PFSK-1 (cell line): Measurements from ENCODE around the gene PIP5KL1.

ENCODE experiments used
- FOXP2 ChIP-seq: optimal IDR thresholded peaks from 2 replicates; pipeline ENCODE3; 2011; ENCODE audit warnings: borderline replicate concordance, control low read depth, inconsistent platforms; ENCODE audit not compliant: insufficient read depth; ENCODE audit errors: extremely low read length, extremely low read depth
- POLR2AphosphoS5 ChIP-seq: IDR thresholded peaks from 2 replicates; pipeline ENCODE4 v1.6.1; 2012; ENCODE audit warnings: low read depth, mild to moderate bottlenecking, control low read depth, low read length, moderate library complexity
- SIN3A ChIP-seq: IDR thresholded peaks from 2 replicates; pipeline ENCODE4 v1.6.1; 2012; ENCODE audit warnings: mild to moderate bottlenecking, low read length, moderate library complexity, borderline replicate concordance; ENCODE audit not compliant: insufficient read depth
- TAF1 ChIP-seq: IDR thresholded peaks from 2 replicates; pipeline ENCODE4 v1.6.1; 2012; ENCODE audit warnings: low read length, control low read depth, borderline replicate concordance; ENCODE audit not compliant: insufficient read depth
- TF ChIP-seq, protein P1 (sequence below), 2 experiments: IDR thresholded peaks; 2 replicates each; pipeline versions ENCODE4 v1.6.1 to v1.8.0; 2011 to 2012; ENCODE audit warnings: low read depth in 2 of 2, low read length in 2 of 2, control low read depth in 1 of 2, inconsistent platforms in 1 of 2, mild to moderate bottlenecking in 1 of 2, moderate library complexity in 1 of 2; ENCODE audit not compliant: insufficient read depth in 1 of 2

PIP5KL1 gene

DNA sequence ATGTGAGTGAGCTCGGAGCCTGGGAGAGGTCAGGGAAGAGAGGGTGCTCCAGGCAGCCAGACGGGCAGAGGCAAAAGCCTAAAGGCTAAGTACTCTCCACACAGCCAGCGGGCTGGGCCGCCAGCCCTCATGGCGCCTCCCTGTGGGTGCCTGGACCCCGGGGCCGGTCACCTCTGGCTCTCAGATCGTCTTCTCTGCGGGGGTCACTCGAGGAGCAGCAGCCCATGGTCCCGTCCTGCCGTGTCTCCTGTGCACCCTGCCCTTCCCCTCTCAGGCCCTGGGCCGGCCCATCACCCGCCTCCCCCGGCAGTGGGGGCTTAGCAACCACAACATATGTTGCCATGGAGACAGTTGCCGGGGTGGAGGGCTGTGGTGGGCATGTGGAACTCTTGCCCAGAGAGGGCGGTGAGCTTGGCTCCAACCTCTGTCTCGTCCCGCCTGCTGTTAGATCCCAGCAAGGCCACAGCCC lies 57.3 kb downstream of the PIP5KL1 start:
- TF ChIP-seq SIN3A (no peak), POLR2AphosphoS5 (no peak), TAF1 (no peak), FOXP2 (no peak)
- TF ChIP-seq, protein P1, sequence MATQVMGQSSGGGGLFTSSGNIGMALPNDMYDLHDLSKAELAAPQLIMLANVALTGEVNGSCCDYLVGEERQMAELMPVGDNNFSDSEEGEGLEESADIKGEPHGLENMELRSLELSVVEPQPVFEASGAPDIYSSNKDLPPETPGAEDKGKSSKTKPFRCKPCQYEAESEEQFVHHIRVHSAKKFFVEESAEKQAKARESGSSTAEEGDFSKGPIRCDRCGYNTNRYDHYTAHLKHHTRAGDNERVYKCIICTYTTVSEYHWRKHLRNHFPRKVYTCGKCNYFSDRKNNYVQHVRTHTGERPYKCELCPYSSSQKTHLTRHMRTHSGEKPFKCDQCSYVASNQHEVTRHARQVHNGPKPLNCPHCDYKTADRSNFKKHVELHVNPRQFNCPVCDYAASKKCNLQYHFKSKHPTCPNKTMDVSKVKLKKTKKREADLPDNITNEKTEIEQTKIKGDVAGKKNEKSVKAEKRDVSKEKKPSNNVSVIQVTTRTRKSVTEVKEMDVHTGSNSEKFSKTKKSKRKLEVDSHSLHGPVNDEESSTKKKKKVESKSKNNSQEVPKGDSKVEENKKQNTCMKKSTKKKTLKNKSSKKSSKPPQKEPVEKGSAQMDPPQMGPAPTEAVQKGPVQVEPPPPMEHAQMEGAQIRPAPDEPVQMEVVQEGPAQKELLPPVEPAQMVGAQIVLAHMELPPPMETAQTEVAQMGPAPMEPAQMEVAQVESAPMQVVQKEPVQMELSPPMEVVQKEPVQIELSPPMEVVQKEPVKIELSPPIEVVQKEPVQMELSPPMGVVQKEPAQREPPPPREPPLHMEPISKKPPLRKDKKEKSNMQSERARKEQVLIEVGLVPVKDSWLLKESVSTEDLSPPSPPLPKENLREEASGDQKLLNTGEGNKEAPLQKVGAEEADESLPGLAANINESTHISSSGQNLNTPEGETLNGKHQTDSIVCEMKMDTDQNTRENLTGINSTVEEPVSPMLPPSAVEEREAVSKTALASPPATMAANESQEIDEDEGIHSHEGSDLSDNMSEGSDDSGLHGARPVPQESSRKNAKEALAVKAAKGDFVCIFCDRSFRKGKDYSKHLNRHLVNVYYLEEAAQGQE (IDR thresholded peaks at IDR 0.05; ENCODE audit: insufficient read depth in 1 of 2, low read depth in 2 of 2, low read length in 2 of 2): no peak

DNA sequence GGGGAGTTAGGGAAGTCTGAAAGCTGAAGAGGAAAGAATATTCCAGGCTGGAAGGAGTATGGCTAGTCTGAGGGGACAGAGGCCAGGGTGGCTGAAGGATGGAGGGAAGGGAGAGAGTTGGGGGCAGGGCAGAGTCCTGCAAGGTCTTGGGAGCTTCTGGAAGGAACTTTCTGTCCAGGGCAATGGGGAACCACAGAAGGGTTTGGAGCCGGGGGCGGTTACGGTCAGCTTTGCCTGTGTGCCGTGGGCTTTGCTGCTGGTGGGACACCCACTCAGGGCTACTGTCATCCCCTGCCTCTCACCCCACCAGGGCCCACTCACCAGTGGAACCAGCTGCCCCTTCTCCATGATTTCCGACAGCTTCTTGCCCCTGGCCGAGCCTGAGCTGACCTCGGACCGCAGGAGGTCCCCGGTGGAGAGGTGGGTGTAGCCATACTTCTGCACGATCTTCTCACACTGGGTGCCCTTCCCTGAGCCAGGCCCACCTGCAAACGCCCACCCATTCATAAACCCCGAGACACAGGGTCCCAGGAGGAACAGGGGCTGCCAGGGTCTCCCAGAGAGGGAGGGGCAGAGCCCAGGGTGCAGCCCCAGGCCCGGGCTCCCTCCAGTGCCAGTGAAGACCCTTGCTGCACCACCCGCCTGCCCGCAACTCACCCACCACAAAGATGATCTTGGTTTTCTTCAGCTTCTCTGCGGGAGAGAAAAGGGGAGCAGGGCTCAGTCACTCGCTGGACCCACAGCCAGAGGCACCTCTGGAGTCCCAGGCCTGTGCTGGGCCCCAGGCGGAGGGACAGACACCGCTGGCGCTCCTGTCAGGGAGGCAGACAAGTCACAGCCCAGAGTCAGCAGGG lies 58.0 kb downstream of the PIP5KL1 start:
- TF ChIP-seq SIN3A (no peak), FOXP2 (no peak), POLR2AphosphoS5 (no peak), TAF1 (no peak)
- TF ChIP-seq, protein P1 (IDR thresholded peaks at IDR 0.05; ENCODE audit: insufficient read depth in 1 of 2, low read depth in 2 of 2, low read length in 2 of 2): no peak

DNA sequence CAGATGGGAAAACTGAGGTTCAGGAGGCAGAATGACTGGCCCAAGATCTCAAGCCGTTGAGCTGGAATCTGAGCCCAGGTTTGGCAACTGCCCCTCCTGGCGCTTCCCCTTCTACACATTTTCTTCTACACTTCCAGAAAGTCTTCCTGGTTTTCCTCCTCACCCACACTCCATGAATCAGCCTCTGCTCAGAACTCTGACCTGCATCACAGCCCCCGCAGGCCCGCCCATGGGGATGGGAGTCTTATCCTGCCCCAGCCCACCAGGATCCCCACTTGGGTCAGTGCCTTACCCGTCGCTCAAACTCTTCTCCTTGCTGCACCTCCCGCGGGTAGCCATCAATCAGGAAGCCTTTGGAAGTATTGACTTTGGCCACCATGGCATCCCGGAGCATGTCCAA lies 59.0 kb downstream of the PIP5KL1 start:
- TF ChIP-seq SIN3A (no peak), POLR2AphosphoS5 (no peak), TAF1 (no peak), FOXP2 (no peak)
- TF ChIP-seq, protein P1 (IDR thresholded peaks at IDR 0.05; ENCODE audit: insufficient read depth in 1 of 2, low read depth in 2 of 2, low read length in 2 of 2): no peak

DNA sequence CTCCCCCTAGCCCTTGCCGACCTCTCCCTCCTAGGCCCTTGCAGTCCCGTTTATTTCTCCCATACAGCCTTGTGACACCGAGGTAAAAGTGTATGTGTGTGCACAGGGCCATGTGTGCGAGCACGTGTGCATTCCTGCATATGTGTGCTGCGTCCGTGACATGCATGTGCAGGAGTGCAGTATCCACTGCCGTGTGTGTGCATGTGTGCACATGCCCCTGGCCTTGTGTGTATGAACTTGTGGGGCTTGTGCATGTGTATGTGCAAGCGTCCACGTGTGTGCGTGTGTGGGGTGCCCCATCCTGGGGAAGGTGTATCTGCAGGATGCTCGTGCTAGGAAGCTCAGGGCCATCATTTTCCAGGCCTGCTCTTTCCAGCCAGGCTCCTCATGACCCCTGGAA lies 59.7 kb downstream of the PIP5KL1 start:
- no peak for TF ChIP-seq POLR2AphosphoS5
- TF ChIP-seq TAF1: no peak
